HG03520 (cell line): ENCODE results near the gene GRB10.
A peak's percentile ranks its signal among the peaks of the same experiment; 100 is the strongest.

Experiments used
- ATAC-seq: cut with Tn5 transposase; IDR thresholded peaks from one replicate; pipeline ENCODE4 v1.9.1; 2021; ENCODE audit warnings: mild to moderate bottlenecking, moderate library complexity; ENCODE audit not compliant: unreplicated experiment

GRB10 gene

DNA sequence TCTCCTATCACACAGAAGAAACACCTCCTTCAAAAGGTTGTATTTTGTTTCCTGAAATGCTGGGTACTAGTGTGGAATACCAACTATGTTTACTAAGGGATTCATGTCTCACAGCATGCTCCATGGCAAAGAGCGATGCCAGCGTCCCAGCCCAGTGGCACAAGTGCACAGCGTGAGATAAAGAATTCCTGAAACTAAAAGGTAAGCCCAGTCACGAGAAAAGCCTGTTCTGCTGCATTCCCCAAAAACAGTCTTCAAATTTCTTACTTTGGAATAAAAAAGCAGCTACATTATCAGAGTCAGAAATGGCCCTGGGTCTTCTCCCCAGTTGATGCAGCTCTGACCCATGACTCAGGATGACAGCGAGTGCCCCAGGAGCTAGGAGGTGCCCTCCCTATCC, 164.4 kb downstream of the GRB10 start:
- ATAC-seq, result no peak

DNA sequence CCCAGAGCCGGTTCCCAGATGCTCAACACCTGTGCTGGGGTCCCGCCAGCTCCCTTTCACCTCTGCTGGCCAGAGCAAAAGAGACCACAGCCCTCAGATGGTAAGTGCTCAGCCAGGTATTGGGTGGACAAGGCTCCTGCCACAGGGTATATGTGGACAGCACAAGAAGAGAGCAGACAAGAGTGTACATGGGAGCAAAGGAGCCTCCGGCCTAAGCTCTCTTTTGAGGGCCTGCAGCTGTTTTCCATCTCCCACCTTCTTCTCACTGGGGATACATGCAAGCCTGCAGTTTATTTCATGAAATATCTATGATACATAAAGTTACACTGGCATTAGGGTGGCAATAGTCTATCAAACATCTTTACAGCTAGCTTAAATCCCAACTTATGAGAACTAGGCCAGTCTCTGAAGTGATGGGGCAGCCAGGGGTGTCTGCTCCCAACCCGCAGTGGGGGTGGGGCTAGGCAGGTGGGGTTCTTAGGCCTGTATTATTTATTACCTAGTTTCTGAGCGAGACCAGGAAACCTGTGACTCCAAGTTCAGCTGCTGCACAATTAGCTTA, 167.1 kb downstream of the GRB10 start:
- no peak for ATAC-seq

DNA sequence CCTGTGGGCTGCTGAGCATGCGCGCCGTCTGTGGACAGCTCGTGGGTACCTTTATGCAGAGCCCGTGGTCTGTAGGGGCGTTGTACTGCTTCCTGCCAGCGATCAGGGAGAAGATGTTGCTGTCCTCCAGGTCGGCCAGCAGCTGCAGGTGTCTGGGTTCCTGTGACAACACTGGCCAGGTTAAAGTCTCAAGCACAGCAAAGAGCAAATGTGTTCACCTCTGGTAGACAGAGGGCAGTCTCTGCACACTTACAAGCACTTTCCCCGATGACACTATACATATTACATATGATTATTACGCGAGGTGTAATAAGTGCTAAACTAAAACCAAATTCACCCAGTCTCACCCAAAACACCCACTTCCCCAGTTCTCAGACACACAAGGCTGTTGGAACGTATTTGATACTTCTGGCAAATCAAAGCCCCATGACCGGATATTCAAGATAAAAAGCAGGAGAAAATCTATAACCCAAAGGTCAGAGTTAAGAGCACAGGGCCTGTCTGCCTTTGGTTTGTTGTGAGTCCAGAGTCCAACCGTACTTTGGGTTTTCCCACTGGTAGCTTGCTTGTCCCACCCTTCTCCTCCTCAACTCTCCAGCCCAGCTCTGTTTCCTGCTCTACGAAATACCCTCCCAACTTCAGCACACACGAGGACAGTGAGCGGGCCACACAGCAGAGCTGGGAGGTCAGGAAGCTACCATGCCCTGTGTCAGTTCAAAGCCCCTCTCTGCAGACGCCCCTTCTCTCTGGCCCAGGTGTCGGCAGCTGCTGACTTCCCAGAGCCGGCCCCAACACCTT, 167.8 kb downstream of the GRB10 start:
- no peak for ATAC-seq

DNA sequence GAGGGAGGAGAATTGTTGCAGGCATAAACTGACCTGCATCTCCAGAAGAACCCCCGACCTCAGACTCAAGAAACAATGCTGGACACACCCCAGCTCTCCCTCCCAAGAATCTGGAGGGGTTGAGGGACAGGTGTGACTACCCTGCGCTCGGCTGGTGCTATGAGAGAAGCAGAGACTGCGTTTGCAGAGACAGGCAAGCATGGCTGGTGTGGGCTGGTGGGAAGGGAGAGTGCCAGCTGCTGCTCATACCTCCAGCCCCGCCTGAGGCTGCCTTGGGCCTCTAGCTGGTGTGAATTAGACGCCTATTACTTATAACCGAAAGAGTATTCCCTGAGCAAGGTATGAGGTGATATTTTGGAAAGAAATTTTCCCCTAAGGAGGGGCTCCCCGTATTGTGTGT, 169.2 kb downstream of the GRB10 start:
- no peak for ATAC-seq

DNA sequence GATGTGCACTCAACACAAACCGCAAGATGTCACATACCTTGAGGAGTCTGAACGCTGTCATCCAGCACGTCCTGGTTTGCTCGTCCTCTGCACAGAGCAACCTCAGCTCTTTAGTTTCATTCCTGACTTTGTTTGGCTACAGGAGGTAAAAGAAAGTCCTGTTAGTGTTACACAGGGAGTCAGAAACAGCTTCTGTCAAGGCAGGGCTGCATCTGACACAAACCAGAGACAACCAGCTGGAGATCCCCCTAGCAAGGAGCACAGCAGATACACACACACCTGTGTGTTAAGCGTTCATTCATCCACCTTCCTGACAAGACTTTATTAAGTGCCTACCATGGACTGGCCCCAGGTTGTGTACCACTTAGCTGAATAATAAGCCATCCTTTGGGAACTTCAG, 170.0 kb downstream of the GRB10 start:
- no peak for ATAC-seq

DNA sequence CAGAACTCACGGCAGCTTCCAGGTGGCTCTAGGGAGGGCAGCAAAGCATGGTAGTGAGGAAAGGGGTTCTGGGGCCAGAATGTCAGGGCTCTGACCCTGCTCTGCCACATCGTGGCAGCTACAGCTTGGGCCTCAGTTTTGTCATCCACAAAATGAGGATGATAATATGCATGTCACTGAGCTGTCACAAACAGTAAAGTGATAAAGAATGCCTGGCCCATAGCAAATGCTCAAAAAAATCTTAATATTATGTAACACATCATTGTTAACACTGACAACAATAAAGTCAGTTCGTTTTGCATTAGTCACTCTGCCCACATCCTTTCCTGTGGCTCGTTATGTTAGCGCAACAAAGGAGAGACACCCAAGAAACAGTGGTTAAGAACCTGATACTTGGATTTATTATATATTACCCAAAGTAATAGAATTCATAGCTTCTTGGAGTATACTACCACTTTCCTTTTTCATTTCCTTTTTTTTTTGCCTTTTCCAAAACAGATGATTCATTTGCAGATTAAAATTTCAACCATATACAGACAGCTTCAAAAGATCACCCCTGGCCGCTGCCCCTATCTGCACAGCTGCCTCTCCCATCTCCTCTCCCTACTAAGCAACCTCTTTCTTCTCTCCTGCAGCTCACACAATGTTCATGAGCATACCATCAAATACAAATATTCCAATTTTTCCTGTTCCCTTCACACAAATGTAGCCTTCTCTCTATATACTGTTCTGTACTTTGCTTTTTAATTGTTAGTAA, 172.0 kb downstream of the GRB10 start:
- no peak for ATAC-seq

DNA sequence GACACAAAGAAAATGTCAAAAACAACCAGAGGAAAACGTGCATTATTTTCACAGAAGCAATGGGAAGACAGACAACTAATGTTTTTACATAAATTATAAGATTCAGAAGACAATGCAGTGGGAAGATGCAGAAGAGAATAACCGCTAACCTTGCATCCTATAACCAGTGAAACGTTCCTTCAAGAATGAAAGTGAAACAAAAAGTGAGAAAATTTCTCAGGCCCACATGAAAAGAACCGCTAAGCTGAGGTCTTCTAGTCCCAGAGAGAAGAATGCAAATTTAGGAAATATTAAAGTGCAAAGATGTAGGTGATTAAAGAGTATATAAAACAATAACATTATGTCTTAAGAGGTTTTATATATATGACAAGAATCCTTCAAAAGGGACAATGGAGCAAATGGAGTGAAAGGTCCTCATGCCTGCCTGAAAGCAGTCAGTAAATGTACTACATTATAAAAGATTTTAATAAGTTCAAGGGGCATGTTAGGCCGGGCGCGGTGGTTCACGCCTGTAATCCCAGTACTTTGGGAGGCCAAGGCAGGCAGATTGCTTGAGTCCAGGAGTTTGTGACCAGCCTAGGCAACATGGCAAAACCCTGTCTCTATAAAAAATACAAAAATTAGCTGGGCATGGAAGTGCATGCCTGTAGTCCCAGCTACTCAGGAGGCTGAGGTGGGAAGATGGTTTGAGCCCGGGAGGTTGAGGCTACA, 174.3 kb downstream of the GRB10 start:
- no peak for ATAC-seq

DNA sequence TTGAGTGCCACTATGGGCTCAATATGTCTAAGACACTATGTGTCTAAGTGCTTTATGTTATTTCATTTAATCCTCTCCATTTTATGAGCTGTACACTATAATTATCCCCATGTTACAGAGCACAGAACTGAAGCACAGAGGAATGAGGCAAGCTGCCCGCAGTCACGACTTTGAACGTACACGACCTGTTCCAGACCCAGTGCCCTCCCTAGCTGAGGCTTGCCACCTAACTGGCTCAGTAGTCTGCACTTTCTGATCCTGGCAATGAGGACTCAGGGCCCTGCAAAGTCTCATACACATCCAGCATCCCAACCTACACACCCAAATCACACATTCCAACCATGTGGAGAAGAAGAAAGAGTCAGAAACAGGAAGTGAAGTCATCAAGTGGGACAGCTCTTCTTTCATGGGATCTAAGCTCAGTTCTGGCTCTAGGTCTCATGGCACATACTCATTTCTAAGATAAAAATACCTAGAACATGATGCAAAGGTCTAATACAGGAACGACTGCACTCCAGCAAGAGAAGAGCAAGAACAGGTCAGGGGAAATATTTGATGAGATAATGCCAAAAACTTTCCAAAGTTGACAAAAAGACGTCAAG, 175.1 kb downstream of the GRB10 start:
- ATAC-seq, result no peak

DNA sequence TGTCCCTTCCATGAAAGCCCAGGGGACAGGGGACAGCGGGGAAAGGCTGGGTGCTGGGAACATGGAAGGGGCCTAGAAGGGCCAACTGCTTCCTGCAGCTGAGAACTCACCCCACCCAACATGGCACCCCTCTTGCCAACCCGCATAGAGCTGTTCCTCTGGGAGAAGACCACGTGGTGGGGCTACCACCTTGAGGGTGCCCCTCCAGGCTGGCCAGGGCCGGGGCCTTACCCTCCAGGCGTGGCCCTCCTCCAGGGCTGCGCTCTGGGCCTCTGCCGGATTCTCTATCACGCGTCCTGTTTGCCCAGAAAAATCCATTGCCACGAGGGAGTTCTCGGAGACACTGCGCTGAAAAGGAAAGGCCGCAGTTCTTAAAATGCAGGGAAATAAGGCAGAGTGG, 177.6 kb downstream of the GRB10 start:
- ATAC-seq, result no peak

DNA sequence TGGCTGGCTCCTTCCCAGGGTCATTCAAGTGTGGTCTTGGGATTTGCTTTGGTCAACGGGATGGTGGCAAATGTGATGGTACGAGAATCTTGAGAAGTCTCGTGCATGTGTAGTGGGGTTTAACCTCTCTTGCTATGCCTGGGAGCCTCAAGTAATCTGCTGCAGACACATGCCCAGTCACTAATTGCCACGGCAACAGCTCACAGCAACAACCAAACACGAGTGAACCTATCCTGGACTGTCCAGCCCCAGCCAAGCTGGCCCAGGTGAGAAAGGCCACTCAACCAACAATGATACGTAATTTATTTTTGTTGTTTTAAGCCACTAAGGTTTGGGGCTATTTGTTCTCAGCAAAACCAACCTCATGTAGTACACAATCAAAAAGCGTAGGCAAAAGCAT, 179.4 kb downstream of the GRB10 start:
- no peak for ATAC-seq

DNA sequence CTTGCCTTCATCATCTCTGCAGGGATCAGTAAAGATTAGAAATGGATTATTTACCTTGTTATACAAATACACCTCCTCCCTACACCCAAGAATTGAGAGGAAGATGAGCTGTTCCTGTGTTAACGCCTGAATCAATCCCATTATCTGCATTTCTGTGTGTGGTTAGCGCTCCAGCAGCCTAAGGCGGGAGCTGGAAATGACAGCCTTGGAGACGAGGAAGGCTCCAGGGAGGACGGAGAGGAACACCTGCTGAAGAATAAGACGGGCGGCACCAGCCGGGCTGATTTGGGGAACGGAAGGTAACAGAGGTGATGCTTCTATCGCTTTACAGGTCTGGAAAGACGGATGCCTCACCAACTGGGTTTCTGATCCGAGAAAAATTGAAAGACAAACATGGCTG, 183.3 kb downstream of the GRB10 start:
- no peak for ATAC-seq

DNA sequence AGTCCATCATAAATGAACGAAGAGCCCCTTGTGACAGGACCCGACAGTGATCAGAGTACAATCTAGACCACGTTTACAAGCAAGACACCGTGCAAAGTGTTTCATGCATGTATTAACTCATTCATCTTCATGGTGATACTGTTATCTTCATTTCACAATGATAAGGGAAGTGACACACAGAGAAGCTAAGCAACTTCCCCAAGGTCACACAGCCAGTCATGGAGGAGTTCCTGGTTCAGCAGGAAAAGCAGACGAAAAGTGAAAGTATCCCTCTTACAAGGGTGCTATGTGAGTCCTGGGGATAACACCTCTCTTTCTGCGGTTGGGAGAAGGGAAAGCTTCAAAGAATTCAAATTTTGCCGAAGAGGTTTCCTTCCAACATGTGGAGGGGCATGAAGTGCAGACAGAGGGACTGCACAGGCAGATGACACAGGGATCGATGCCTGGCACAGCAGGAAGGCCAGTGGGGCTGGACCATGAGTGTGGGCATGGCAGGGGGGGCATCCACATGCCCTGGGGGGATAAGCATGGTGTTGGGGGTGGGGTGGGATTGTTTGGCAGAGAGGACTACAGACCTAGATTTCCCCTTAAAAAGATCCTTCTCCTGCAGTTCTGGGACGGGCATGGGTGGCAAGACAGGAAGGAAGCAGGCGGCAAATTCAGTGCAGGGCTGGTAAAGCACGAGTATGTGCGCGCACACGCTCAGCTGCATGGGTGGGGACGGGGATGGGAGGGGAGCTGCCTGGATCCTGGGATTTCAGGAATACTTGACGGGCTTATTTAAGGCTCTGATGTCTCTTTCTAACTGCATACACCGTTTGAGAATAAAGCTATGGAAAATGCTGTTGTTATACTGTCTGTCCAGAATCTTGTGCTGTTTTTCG, 184.0 kb downstream of the GRB10 start:
- no peak for ATAC-seq

DNA sequence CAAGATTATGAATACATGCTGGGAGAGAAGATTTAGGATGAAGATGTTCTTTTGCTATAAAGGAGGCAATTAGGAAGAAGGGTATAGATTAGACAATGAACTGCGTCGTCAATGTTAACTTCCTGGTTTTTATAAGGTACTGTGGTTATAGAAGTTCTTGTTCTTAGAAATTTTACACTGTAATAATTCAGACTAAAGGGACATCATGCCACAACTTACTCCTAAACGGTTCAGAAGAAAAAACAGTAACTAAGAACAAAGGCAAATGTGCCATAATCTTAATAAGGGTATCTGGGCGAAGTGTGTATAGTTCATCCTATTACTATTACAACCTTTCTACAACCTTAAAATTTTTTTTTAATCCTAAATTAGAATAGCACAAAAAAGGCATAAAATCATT, 186.2 kb downstream of the GRB10 start:
- ATAC-seq, result no peak

DNA sequence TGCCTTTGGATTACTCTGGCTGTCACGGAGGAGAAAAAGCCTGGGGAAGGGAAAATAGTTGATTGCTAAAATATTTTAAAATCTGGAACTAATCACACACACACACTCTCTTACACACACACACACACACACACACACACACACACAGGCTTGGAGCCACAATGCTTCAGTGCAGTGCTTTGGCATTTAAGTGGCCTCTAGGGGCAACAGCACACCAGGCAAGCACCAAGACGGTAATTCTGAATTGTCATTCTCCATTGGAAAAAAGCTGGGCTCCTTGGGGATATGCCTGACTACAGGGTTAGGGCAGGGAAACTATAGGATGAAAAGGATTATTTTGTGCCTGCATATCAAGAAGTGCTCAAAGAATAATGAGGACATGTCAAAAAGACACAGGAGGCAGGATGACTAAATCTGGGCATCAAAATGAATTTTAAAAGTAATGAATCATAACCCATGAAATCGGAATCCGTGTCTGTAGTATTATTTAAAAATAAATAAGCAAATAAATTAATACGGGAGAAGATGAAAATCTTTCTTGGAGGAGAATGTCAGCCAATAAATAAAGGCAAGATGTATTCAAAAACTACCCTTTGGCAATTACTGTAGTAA, 187.1 kb downstream of the GRB10 start:
- ATAC-seq, result peak; percentile 13

DNA sequence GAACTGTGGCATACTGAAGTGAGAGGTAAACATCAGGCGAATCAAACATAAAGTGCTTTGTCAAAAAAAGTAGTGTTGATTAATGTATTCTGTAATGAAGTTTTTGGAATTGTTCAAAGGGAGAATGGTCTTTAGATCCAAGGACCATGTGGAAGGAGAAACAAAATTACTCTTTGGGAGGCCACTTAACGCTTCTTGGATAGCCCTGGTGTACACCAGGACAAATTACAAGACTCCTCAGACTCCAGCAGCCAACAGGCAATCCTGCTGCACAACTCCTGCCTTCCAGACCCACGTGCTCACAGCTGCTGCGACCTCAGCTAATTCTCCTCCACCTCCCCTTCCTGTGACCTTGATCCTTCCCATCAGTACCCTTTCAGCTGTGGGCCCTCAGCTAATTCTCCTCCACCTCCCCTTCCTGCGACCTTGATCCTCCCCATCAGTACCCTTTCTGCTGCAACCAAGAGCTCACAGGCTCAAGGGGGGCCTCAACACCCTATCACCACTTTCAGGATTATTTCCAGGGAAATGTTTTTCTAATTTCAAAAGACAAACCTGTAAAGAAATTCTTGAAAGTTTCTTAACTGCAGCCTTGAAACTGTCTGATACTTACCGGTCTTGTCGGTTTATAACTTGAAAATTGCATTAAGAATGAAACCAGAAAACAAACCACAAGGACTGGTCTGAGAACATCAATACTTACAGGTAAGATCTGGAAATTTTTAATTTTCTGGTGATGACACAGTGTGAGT, 187.8 kb downstream of the GRB10 start:
- peak; percentile 47 for ATAC-seq

DNA sequence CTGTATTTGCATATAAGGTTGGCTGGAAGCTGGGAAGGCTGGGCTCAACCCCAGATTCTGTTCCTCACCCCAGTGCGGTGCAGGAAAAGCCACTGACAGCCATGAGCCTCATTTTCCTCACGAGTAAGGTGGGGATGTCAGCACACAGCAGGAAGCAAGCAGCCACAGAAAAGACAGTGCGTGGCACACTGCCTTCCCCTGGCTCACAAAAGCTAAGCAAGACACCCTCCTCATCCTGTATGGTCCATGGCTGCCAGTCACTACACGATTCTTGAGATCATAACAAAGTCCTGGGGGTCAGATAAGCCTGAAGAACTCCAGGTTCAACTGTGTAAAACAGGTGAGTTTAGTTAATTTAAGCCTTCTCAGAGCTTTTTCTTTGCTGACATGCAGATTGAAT, 188.6 kb downstream of the GRB10 start:
- no peak for ATAC-seq

DNA sequence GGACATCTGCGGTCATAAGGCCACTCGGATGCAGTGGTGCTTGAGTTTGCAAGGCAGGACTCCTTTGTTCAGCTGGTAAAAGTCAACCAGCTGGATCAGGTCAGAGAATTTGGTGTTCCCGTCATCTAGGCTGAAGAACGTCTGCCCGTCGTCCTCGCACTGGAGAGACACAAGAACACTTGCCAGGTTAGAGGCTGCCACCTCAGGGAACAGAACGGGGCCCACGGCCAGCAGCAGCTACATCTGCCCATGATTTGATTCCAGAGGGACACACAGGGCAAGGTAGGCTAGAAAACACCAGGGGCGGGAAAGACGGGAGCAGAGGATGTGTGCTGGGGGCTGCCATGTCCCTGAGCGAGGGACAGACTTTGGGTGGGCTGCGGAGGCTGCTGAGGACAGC, 189.8 kb downstream of the GRB10 start:
- no peak for ATAC-seq

DNA sequence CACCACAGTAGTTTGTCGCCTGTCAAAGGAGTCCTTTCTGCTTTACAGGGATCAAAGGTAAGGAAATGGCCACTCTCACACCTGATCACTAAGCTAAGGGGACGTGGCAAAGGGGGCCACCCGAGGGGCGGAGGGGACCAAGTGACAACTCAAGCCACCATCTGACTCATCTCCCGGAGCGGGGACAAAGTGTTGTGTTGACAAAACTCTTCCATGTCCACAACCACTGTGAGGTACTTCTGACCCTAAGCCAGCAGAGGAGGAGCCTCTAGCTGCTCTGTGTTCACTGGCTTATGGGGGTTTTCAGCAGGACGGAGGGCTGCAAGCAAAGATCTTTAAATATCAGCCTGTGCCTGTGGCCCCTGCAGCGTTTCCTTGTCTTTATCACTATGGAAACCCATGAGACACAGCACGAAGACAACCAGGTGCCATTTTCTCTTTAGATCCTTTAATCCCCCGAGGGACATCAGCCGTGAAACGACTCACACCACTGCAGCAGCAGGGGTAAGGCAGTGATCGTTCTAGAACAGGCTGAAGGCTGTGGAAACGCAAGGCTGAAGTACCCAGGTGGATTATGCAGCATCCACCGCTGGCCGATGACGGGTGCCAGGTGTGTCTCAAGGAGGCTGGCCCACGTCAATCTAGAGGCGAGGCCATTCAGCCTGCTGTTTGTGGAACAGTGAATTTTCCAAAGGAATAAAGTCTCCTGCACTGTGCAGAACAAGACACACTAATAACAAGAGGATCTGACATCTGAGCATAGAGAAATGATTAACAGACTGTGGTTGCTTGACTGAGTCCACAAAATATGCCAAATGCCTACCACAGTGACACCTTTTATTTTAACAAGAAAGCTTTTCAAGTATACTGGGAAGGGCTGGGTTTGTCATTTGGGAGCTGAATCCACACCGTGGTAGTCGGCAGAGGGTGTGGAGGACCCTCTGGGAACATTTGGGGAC, 190.9 kb downstream of the GRB10 start:
- peak; percentile 41 for ATAC-seq
